HepG2 (cell line): ENCODE results near the gene FXR2. TPM values are rescaled to one million over a fixed set of nuclear protein-coding genes. Genes with fewer than 3 reads are reported as not detected.

Experiments used
- ATF5 ChIP-seq: sonication (generic); formaldehyde crosslinking; IDR thresholded peaks from 2 replicates; pipeline ENCODE4 v1.4.0; 2020; ENCODE audit warnings: mild to moderate bottlenecking, low read depth, missing genetic modification reagents
- DR1 ChIP-seq: sonication (generic); formaldehyde crosslinking; IDR thresholded peaks from 2 replicates; pipeline ENCODE4 v1.8.0; 2021; ENCODE audit warnings: mild to moderate bottlenecking, missing genetic modification reagents, inconsistent platforms
- GTF2F1 ChIP-seq: fragments of 150-350 bp; IDR thresholded peaks from 2 replicates; pipeline ENCODE4 v1.6.1; 2014; ENCODE audit warnings: low read length
- HOXA7 ChIP-seq: sonication (generic); formaldehyde crosslinking; IDR thresholded peaks from 2 replicates; pipeline ENCODE4 v1.8.1; 2022; ENCODE audit warnings: mild to moderate bottlenecking, missing genetic modification reagents, moderate library complexity
- KDM5B ChIP-seq: sonication (generic); formaldehyde crosslinking; IDR thresholded peaks from 2 replicates; pipeline ENCODE4 v1.4.0; 2020; ENCODE audit warnings: missing genetic modification reagents, mild to moderate bottlenecking, borderline replicate concordance
- MXD4 ChIP-seq: IDR thresholded peaks from 2 replicates; pipeline ENCODE4 v1.6.1; 2016; ENCODE audit warnings: mild to moderate bottlenecking, missing biosample characterization, missing genetic modification reagents
- NFATC3 ChIP-seq: sonication (generic); formaldehyde crosslinking; IDR thresholded peaks from 2 replicates; pipeline ENCODE4 v1.5.1; 2020; ENCODE audit warnings: mild to moderate bottlenecking, missing genetic modification reagents
- SMC3 ChIP-seq: IDR thresholded peaks from 2 replicates; pipeline ENCODE4 v1.6.1; 2011; ENCODE audit warnings: low read length, improper control_type of control experiment
- SP140L ChIP-seq: sonication (generic); formaldehyde crosslinking; IDR thresholded peaks from 2 replicates; pipeline ENCODE4 v1.4.0; 2020; ENCODE audit warnings: missing genetic modification reagents, borderline replicate concordance
- TFAP4 ChIP-seq: sonication (generic); IDR thresholded peaks from 2 replicates; pipeline ENCODE4 v1.6.1; 2016; ENCODE audit warnings: low read depth, borderline replicate concordance
- ZBTB8A ChIP-seq: sonication (generic); formaldehyde crosslinking; IDR thresholded peaks from 2 replicates; pipeline ENCODE4 v1.4.0; 2020; ENCODE audit warnings: mild to moderate bottlenecking, low read depth, missing genetic modification reagents, borderline replicate concordance
- ZC3H13 ChIP-seq: sonication (generic); formaldehyde crosslinking; IDR thresholded peaks from 2 replicates; pipeline ENCODE4 v1.8.1; 2023; ENCODE audit warnings: mild to moderate bottlenecking, missing genetic modification reagents, moderate library complexity
- ZNF383 ChIP-seq: sonication (generic); formaldehyde crosslinking; IDR thresholded peaks from 2 replicates; pipeline ENCODE4 v1.4.0; 2020; ENCODE audit warnings: missing genetic modification reagents, mild to moderate bottlenecking, borderline replicate concordance
- ZNF431 ChIP-seq: sonication (generic); formaldehyde crosslinking; IDR thresholded peaks from 2 replicates; pipeline ENCODE4 v1.9.0; 2022; ENCODE audit warnings: missing genetic modification reagents, low read depth, mild to moderate bottlenecking, borderline replicate concordance
- ZNF552 ChIP-seq: sonication (generic); formaldehyde crosslinking; IDR thresholded peaks from 2 replicates; pipeline ENCODE4 v1.9.0; 2022; ENCODE audit warnings: missing genetic modification reagents, mild to moderate bottlenecking, borderline replicate concordance
- ZNF556 ChIP-seq: sonication (generic); formaldehyde crosslinking; IDR thresholded peaks from 2 replicates; pipeline ENCODE4 v1.4.0; 2020; ENCODE audit warnings: mild to moderate bottlenecking, missing genetic modification reagents, borderline replicate concordance
- ZNF616 ChIP-seq: sonication (generic); formaldehyde crosslinking; IDR thresholded peaks from 2 replicates; pipeline ENCODE4 v1.5.0; 2020; ENCODE audit warnings: low read depth, mild to moderate bottlenecking, missing genetic modification reagents
- ZNF709 ChIP-seq: sonication (generic); formaldehyde crosslinking; IDR thresholded peaks from 2 replicates; pipeline ENCODE4 v1.5.0; 2020; ENCODE audit warnings: mild to moderate bottlenecking, missing genetic modification reagents
- polyA plus RNA-seq, 8 experiments: library from polyadenylated mRNA; depleted of rRNA in 3 of 8; stranded (reverse) in 7 of 8; unstranded in 1 of 8; fragments of >200 nt; fragmentation: Illumina TruSeq in 4 of 8; extraction: Trizol in 4 of 8; gene quantifications; 2 replicates each; pipeline versions ENCODE4 v1.2.1 to v1.2.3, GENCODE V29; 2011 to 2016; ENCODE audit warnings: low read depth in 4 of 8, missing spikeins in 1 of 8, mixed read lengths in 1 of 8; ENCODE audit not compliant: insufficient read depth in 1 of 8
- total RNA-seq, 5 experiments: library from RNA; depleted of rRNA; stranded (reverse); fragments of >200 nt; fragmentation: Illumina TruSeq; extraction: Trizol; gene quantifications; 2 replicates each; pipeline ENCODE4 v1.2.3, GENCODE V29; 2016; ENCODE audit warnings: low read depth in 1 of 5
- TF ChIP-seq, protein P1 (sequence below): sonication (generic); formaldehyde crosslinking; IDR thresholded peaks from 2 replicates; pipeline ENCODE4 v1.4.0; 2020; ENCODE audit warnings: mild to moderate bottlenecking, missing genetic modification reagents

The FXR2 gene
- total and polyA plus RNA-seq, 2 of the 13 experiments (the other 11 are each of a cell fraction or from before 2014, with no cell fraction given), result 20.9 to 24.4 TPM

DNA sequence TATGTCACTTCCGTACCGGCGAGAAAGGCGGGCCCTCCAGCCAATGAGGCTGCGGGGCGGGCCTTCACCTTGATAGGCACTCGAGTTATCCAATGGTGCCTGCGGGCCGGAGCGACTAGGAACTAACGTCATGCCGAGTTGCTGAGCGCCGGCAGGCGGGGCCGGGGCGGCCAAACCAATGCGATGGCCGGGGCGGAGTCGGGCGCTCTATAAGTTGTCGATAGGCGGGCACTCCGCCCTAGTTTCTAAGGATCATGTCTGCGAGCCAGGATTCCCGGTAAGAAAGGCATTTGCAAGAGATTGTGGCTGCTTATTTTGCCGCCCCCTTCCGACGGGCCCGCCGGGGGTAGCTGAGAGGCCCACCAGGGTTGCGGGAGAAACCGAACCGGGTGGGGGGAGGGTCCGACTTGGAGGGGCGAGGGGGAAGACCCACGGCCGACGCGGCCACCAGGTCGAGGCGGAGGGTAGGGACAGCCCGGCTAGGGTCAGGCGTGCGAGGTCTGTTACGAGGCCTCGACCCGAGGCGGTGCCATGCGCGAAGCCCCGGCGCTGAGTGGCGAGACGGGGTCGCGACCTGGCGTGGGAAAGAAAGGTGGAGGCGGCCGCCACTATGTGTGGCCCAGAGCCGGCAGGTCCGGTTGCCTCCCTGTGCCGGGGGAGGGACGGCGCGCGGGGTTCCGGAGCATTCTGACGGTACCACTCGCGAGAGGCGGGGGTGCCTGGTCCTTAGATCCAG lies 41.9 kb downstream of the FXR2 start (continued):
- TF ChIP-seq, protein P1, sequence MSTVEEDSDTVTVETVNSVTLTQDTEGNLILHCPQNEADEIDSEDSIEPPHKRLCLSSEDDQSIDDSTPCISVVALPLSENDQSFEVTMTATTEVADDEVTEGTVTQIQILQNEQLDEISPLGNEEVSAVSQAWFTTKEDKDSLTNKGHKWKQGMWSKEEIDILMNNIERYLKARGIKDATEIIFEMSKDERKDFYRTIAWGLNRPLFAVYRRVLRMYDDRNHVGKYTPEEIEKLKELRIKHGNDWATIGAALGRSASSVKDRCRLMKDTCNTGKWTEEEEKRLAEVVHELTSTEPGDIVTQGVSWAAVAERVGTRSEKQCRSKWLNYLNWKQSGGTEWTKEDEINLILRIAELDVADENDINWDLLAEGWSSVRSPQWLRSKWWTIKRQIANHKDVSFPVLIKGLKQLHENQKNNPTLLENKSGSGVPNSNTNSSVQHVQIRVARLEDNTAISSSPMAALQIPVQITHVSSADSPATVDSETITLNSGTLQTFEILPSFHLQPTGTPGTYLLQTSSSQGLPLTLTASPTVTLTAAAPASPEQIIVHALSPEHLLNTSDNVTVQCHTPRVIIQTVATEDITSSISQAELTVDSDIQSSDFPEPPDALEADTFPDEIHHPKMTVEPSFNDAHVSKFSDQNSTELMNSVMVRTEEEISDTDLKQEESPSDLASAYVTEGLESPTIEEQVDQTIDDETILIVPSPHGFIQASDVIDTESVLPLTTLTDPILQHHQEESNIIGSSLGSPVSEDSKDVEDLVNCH, result no peak
- TF ChIP-seq SP140L (CRISPR knock-in tag) (no peak; the same call in 1 of the 2 replicates), ATF5 (CRISPR knock-in tag) (no peak), MXD4 (CRISPR knock-in tag) (peak; percentile 20; the same call in 1 of the 2 replicates), GTF2F1 (peak; percentile 92), ZNF383 (CRISPR knock-in tag) (no peak), ZNF709 (no peak), NFATC3 (CRISPR knock-in tag) (peak; percentile 68; the same call in 1 of the 2 replicates), HOXA7 (no peak), SMC3 (no peak), ZNF616 (CRISPR knock-in tag) (0 out of 2 replicates have a peak, but pooled peaks have one; percentile 18), ZNF431 (CRISPR knock-in tag) (no peak), ZNF556 (CRISPR knock-in tag) (peak; percentile 73), ZC3H13 (CRISPR knock-in tag) (no peak; the same call in 1 of the 2 replicates), KDM5B (CRISPR knock-in tag) (peak; percentile 36; the same call in 1 of the 2 replicates), TFAP4 (peak; percentile 4; the same call in 1 of the 2 replicates), ZBTB8A (CRISPR knock-in tag) (peak; percentile 61; the same call in 1 of the 2 replicates), DR1 (CRISPR knock-in tag) (peak; percentile 99), ZNF552 (no peak; the same call in 1 of the 2 replicates)
